WTC11 (cell line): ENCODE measurements around the gene IL23A. TPM values are rescaled to one million over a fixed set of nuclear protein-coding genes. Genes with fewer than 3 reads are reported as not detected.

Source experiments
- ATAC-seq: fragments of 200-7000 bp; cut with Tn5 transposase; 2 replicates; pipeline ENCODE4 v1.10.0; 2021; ENCODE audit warnings: mild to moderate bottlenecking, moderate library complexity
- CTCF ChIA-PET: fragments of 300-600 bp; sonication (Branson Sonifier 250); formaldehyde crosslinking; loops from one replicate; lab custom pipeline; 2021; ENCODE audit warnings: antibody characterized with exemption; lab: Charles Lee
- POLR2A ChIA-PET: fragments of 350-600 bp; sonication (Branson Sonifier 250); formaldehyde crosslinking; loops from one replicate; lab custom pipeline; 2021; ENCODE audit warnings: antibody characterized with exemption; lab: Charles Lee
- DNase-seq: peaks from one replicate; pipeline ENCODE4 v3.0.0; 2021; ENCODE audit warnings: low spot score
- H3K27ac Mint-ChIP-seq: 2 replicates; pipeline ENCODE4 v1.8.0; 2021; ENCODE audit warnings: mixed read lengths
- H3K27me3 Mint-ChIP-seq: 2 replicates; pipeline ENCODE4 v1.8.0; 2021; ENCODE audit warnings: low read depth, mild to moderate bottlenecking, moderate library complexity, mixed read lengths
- H3K36me3 Mint-ChIP-seq: 2 replicates; pipeline ENCODE4 v1.8.0; 2021; ENCODE audit warnings: mixed read lengths
- H3K4me1 Mint-ChIP-seq: 2 replicates; pipeline ENCODE4 v1.8.0; 2022; ENCODE audit warnings: mixed read lengths
- H3K4me3 Mint-ChIP-seq: 2 replicates; pipeline ENCODE4 v1.8.0; 2021; ENCODE audit warnings: mild to moderate bottlenecking, moderate library complexity, mixed read lengths
- H3K9me3 Mint-ChIP-seq: 2 replicates; pipeline ENCODE4 v1.8.0; 2021; ENCODE audit warnings: mixed read lengths
- ATF2 ChIP-seq: sonication (generic); formaldehyde crosslinking; IDR thresholded peaks from 2 replicates; pipeline ENCODE4 v1.8.1; 2022; ENCODE audit warnings: low read depth, missing genetic modification reagents, borderline replicate concordance
- ELF4 ChIP-seq: sonication (generic); formaldehyde crosslinking; IDR thresholded peaks from 2 replicates; pipeline ENCODE4 v1.8.1; 2022; ENCODE audit warnings: low read depth, mild to moderate bottlenecking, moderate library complexity, missing genetic modification reagents
- ETV6 ChIP-seq: sonication (generic); formaldehyde crosslinking; IDR thresholded peaks from 2 replicates; pipeline ENCODE4 v1.8.1; 2022; ENCODE audit warnings: mild to moderate bottlenecking, missing genetic modification reagents
- FOXP4 ChIP-seq: sonication (generic); formaldehyde crosslinking; IDR thresholded peaks from 2 replicates; pipeline ENCODE4 v1.8.0; 2022; ENCODE audit warnings: mild to moderate bottlenecking, missing genetic modification reagents
- JAZF1 ChIP-seq: fragments of 250-450 bp; sonication (Bioruptor Pico); IDR thresholded peaks from 2 replicates; pipeline ENCODE4 v1.9.0; 2021; ENCODE audit warnings: moderate library complexity, mild to moderate bottlenecking, inconsistent platforms
- KAT7 ChIP-seq: sonication (generic); formaldehyde crosslinking; IDR thresholded peaks from 2 replicates; pipeline ENCODE4 v1.8.1; 2023; ENCODE audit warnings: missing genetic modification reagents, mild to moderate bottlenecking, borderline replicate concordance
- MLX ChIP-seq: sonication (generic); formaldehyde crosslinking; IDR thresholded peaks from 2 replicates; pipeline ENCODE4 v1.8.1; 2023; ENCODE audit warnings: mild to moderate bottlenecking, missing genetic modification reagents, moderate library complexity
- MYBL2 ChIP-seq: sonication (generic); formaldehyde crosslinking; IDR thresholded peaks from 2 replicates; pipeline ENCODE4 v1.8.1; 2023; ENCODE audit warnings: mild to moderate bottlenecking, moderate library complexity, missing genetic modification reagents
- NFYB ChIP-seq: sonication (generic); formaldehyde crosslinking; conservative IDR thresholded peaks from 2 replicates; pipeline ENCODE4 v1.8.0; 2022; ENCODE audit warnings: low read depth, missing genetic modification reagents
- NR3C1 ChIP-seq: sonication (generic); formaldehyde crosslinking; conservative IDR thresholded peaks from 2 replicates; pipeline ENCODE4 v1.8.1; 2023; ENCODE audit warnings: low read depth, mild to moderate bottlenecking, missing genetic modification reagents
- SMAD3 ChIP-seq: sonication (generic); formaldehyde crosslinking; IDR thresholded peaks from 2 replicates; pipeline ENCODE4 v1.8.0; 2022; ENCODE audit warnings: missing genetic modification reagents, mild to moderate bottlenecking, borderline replicate concordance
- ZNF121 ChIP-seq: sonication (generic); formaldehyde crosslinking; IDR thresholded peaks from 2 replicates; pipeline ENCODE4 v1.8.0; 2023; ENCODE audit warnings: missing genetic modification reagents
- ZNF138 ChIP-seq: sonication (generic); formaldehyde crosslinking; conservative IDR thresholded peaks from 2 replicates; pipeline ENCODE4 v1.8.1; 2022; ENCODE audit warnings: mild to moderate bottlenecking, moderate library complexity, missing genetic modification reagents
- ZNF219 ChIP-seq: sonication (generic); formaldehyde crosslinking; IDR thresholded peaks from 2 replicates; pipeline ENCODE4 v1.8.0; 2023; ENCODE audit warnings: missing genetic modification reagents, mild to moderate bottlenecking, borderline replicate concordance
- ZNF232 ChIP-seq: sonication (generic); formaldehyde crosslinking; IDR thresholded peaks from 2 replicates; pipeline ENCODE4 v1.8.0; 2022; ENCODE audit warnings: mild to moderate bottlenecking, missing genetic modification reagents
- ZNF423 ChIP-seq: fragments of 250-450 bp; sonication (Bioruptor Pico); IDR thresholded peaks from 2 replicates; pipeline ENCODE4 v2.1.2; 2022; ENCODE audit warnings: mild to moderate bottlenecking, moderate library complexity
- ZNF425 ChIP-seq: fragments of 250-450 bp; sonication (Bioruptor Pico); conservative IDR thresholded peaks from 2 replicates; pipeline ENCODE4 v1.9.0; 2021; ENCODE audit warnings: mild to moderate bottlenecking
- ZNF671 ChIP-seq: fragments of 250-450 bp; sonication (Bioruptor Pico); IDR thresholded peaks from 2 replicates; pipeline ENCODE4 v1.8.0; 2021; ENCODE audit warnings: mild to moderate bottlenecking
- ZSCAN18 ChIP-seq: fragments of 250-450 bp; sonication (Bioruptor Pico); IDR thresholded peaks from 2 replicates; pipeline ENCODE4 v2.1.2; 2022; ENCODE audit warnings: mild to moderate bottlenecking, moderate library complexity
- total RNA-seq: library from RNA; stranded (reverse); gene quantifications from 3 replicates; pipeline ENCODE4 v1.2.3, GENCODE V29; 2021

IL23A gene
- total RNA-seq, 1 experiment from 2014 or later = 2.9 TPM

- TF ChIP-seq ZNF232 (no peak), ELF4 (CRISPR knock-in tag) (no peak)
Observed at GRCh38 chr12:56366948-56367347, 28.3 kb downstream of the IL23A start (continued).

- no peak overlapping the region for H3K4me3 Mint-ChIP-seq
- ATAC-seq = no peak
- TF ChIP-seq ATF2 = no peak
- TF ChIP-seq SMAD3 (CRISPR knock-in tag) = no peak
- no peak for TF ChIP-seq ZNF671 (CRISPR knock-in tag)
- no peak for TF ChIP-seq MYBL2 (CRISPR knock-in tag)
- no peak for TF ChIP-seq ETV6 (CRISPR knock-in tag)
- no peak for TF ChIP-seq KAT7 (CRISPR knock-in tag)
- TF ChIP-seq JAZF1 (CRISPR knock-in tag) = no peak
- no peak for TF ChIP-seq ZNF121 (CRISPR knock-in tag)
- TF ChIP-seq ZNF138 (CRISPR knock-in tag) = no peak
- no peak for TF ChIP-seq NR3C1 (CRISPR knock-in tag)
- no peak for TF ChIP-seq NFYB (CRISPR knock-in tag)
- TF ChIP-seq ZNF219 (CRISPR knock-in tag) = no peak
- TF ChIP-seq ZSCAN18 = no peak
- no peak for TF ChIP-seq ZNF423
- TF ChIP-seq FOXP4 (CRISPR knock-in tag) = no peak
- no peak for TF ChIP-seq ZNF425 (CRISPR knock-in tag)
- no peak for TF ChIP-seq MLX (CRISPR knock-in tag)
- peaks cover 7% of the 10 kb centered on the region for H3K27me3 Mint-ChIP-seq
- H3K27ac Mint-ChIP-seq = no peak overlapping the region
- peaks cover 23% of the 10 kb centered on the region for H3K9me3 Mint-ChIP-seq
- ChIA-PET CTCF (no interaction called here), POLR2A (no interaction called here)
- no peaks in the 10 kb centered on the region for H3K36me3 Mint-ChIP-seq
- no peak for DNase-seq
- H3K4me1 Mint-ChIP-seq = peaks cover 7% of the 10 kb centered on the region
Observed at GRCh38 chr12:56373515-56373914, 34.8 kb downstream of the IL23A start.
